Measurements from ENCODE around the gene MTCH1. TPM values are rescaled to one million over a fixed set of nuclear protein-coding genes. Genes with fewer than 3 reads are reported as not detected.
A peak's percentile ranks its signal among the peaks of the same experiment; 100 is the strongest.
"Not testable (repeated sequence)": the region's sequence is repeated elsewhere in the genome, so short reads cannot be mapped to it uniquely, and the experiment has no call there.

The MTCH1 gene
- total RNA-seq, 1 experiment from 2014 or later, result 241 TPM

- H3K27ac ChIP-seq, result no peak overlapping the region
- no peak overlapping the region for H2AFZ ChIP-seq
- H3K4me1 ChIP-seq (replicated peaks; ENCODE audit: insufficient read depth), result no peaks in the 10 kb centered on the region
- intact Hi-C loops (cut with micrococcal nuclease; ENCODE audit: unreplicated experiment), result no loop called here
- no peak overlapping the region for H3K4me3 ChIP-seq
- H3K27me3 ChIP-seq (ENCODE audit: insufficient read depth, low read depth), result peaks cover 3% of the 10 kb centered on the region; the same call in 1 of the 2 replicates
- H3K4me2 ChIP-seq, result no peak overlapping the region
- TF ChIP-seq EZH2 (IDR thresholded peaks at IDR 0.05; ENCODE audit: low read depth), result no peak
- no peak for TF ChIP-seq CTCF (conservative IDR thresholded peaks at IDR 0.05)
- no peaks in the 10 kb centered on the region for H3F3A ChIP-seq (ENCODE audit: insufficient read depth, low read depth)
- CTCF ChIA-PET, result no interaction called here
- peak in 1 of 2 experiments; percentile 17 for DNase-seq
- H3K79me2 ChIP-seq (ENCODE audit: low read depth), result no peaks in the 10 kb centered on the region
- no peaks in the 10 kb centered on the region for H3K36me3 ChIP-seq (ENCODE audit: low read depth)
- H3K9me2 ChIP-seq (ENCODE audit: insufficient read depth), result no peaks in the 10 kb centered on the region
- no peaks in the 10 kb centered on the region for H3K9me3 ChIP-seq (ENCODE audit: insufficient read depth, low read depth)
- POLR2A ChIA-PET (ENCODE audit: unreplicated experiment), result no interaction called here
- no peaks in the 10 kb centered on the region for H4K20me1 ChIP-seq (ENCODE audit: insufficient read depth)
- no TSS peak for BruUV-seq (replicated peaks)
Measured at GRCh38 chr6:36999061-36999750, 13.2 kb upstream of the MTCH1 start.

GRCh38 chr6:36998723-36999038, 12.7 kb upstream of the MTCH1 start:
- ChIA-PET CTCF (no interaction called here), POLR2A (ENCODE audit: unreplicated experiment) (no interaction called here)
- TF ChIP-seq CTCF (conservative IDR thresholded peaks at IDR 0.05), result no peak
- no peak for TF ChIP-seq EZH2 (IDR thresholded peaks at IDR 0.05; ENCODE audit: low read depth)
- intact Hi-C loops (cut with micrococcal nuclease; ENCODE audit: unreplicated experiment), result no loop called here
- no peak for DNase-seq
- no peaks in the 10 kb centered on the region for H3K9me2 ChIP-seq (ENCODE audit: insufficient read depth)
- no peak overlapping the region for H2AFZ ChIP-seq
- H3K4me2 ChIP-seq, result no peak overlapping the region
- H4K20me1 ChIP-seq (ENCODE audit: insufficient read depth), result no peaks in the 10 kb centered on the region
- H3K27ac ChIP-seq, result no peak overlapping the region
- peaks cover 3% of the 10 kb centered on the region; the same call in 1 of the 2 replicates for H3K27me3 ChIP-seq (ENCODE audit: insufficient read depth, low read depth)
- no peaks in the 10 kb centered on the region for H3K4me1 ChIP-seq (replicated peaks; ENCODE audit: insufficient read depth)
- no peaks in the 10 kb centered on the region for H3K36me3 ChIP-seq (ENCODE audit: low read depth)
- no TSS peak for BruUV-seq (replicated peaks)
- no peaks in the 10 kb centered on the region for H3K9me3 ChIP-seq (ENCODE audit: insufficient read depth, low read depth)
- H3K79me2 ChIP-seq (ENCODE audit: low read depth), result no peaks in the 10 kb centered on the region
- H3K4me3 ChIP-seq, result no peak overlapping the region
- H3F3A ChIP-seq (ENCODE audit: insufficient read depth, low read depth), result no peaks in the 10 kb centered on the region

DNA sequence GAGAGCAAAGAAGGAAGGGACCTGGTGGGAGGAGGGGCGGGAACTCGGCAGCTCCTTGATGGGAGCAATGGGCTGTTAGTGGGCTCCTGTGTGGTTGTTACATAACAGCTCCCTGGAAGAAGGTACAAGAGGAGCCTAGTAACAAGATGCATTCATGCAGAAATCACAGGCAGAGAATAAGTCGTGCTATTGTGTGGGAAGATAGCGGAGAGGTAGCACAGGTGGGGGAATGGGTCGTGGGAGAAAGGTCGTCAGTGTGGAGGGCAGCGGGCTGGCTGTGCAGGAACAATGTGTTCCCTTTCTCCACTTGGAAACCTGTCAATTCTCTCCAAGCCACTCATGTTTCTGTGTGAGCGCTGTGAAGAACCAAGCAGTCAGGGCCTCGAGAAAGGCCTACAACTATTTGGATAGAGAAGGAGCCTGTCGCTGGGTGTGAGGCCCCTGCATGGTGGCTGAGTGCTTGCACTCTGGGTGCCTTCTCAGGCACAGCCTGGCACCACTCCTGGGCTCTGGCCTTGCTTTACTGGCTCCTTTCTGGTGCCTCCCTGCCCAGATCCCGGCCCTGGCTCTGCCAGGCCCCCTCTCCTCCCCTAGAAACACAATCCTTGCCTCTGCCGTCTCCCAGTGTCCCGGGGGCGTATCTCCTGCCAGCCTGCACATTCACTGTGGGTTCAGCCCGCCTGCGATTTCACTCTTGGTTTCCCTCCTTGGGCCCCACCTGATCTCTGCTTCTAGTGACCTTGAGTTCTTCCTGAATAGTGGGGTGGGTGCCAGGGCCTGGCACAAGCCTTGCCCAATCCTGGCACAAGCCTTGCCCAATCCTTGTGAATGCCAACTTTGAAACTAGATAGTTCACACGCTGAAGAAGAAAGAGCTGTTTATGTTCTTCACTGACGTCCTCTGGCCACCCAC, 12.1 kb upstream of the MTCH1 start:
- Histone ChIP-seq H4K20me1 (ENCODE audit: insufficient read depth) (no peaks in the 10 kb centered on the region), H3K36me3 (ENCODE audit: low read depth) (no peaks in the 10 kb centered on the region), H3K4me2 (no peak overlapping the region), H3K9me2 (ENCODE audit: insufficient read depth) (no peaks in the 10 kb centered on the region), H3K4me3 (no peak overlapping the region), H2AFZ (no peak overlapping the region), H3K27ac (no peak overlapping the region), H3K27me3 (ENCODE audit: insufficient read depth, low read depth) (peaks cover 3% of the 10 kb centered on the region; the same call in 1 of the 2 replicates), H3K9me3 (ENCODE audit: insufficient read depth, low read depth) (no peaks in the 10 kb centered on the region), H3K79me2 (ENCODE audit: low read depth) (no peaks in the 10 kb centered on the region), H3K4me1 (replicated peaks; ENCODE audit: insufficient read depth) (no peaks in the 10 kb centered on the region), H3F3A (ENCODE audit: insufficient read depth, low read depth) (no peaks in the 10 kb centered on the region)
- ChIA-PET CTCF (no interaction called here), POLR2A (ENCODE audit: unreplicated experiment) (no interaction called here)
- TF ChIP-seq CTCF (conservative IDR thresholded peaks at IDR 0.05), result no peak
- no peak for TF ChIP-seq EZH2 (IDR thresholded peaks at IDR 0.05; ENCODE audit: low read depth)
- BruUV-seq (replicated peaks), result no TSS peak
- intact Hi-C loops (cut with micrococcal nuclease; ENCODE audit: unreplicated experiment), result no loop called here
- DNase-seq, result peak in 1 of 2 experiments; percentile 21

DNA sequence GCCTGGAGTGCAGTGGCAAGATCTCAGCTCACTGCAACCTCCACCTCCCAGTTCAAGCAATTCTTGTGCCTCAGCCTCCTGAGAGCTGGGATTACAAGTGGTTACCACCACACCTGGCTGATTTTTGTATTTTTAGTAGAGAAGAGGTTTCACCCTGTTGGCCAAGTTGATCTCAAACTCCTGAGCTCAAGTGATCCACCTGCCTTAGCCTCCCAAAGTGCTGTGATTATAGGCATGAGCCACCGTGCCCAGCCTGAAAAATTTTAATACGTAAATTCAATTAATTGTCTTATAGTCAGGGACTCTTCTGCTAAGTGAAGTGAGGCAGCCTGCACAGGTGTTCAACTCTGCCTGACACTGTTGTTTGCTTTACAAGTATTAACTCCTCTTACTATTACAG, 4.4 kb upstream of the MTCH1 start:
- H3K27ac ChIP-seq; H3K9me3 ChIP-seq (ENCODE audit: insufficient read depth, low read depth); H2AFZ ChIP-seq; POLR2A ChIA-PET (ENCODE audit: unreplicated experiment); H3K4me2 ChIP-seq; H3K36me3 ChIP-seq (ENCODE audit: low read depth); H3K4me1 ChIP-seq (replicated peaks; ENCODE audit: insufficient read depth); H3K27me3 ChIP-seq (ENCODE audit: insufficient read depth, low read depth); H3K4me3 ChIP-seq; H3K9me2 ChIP-seq (ENCODE audit: insufficient read depth); H3F3A ChIP-seq (ENCODE audit: insufficient read depth, low read depth); intact Hi-C loops (cut with micrococcal nuclease; ENCODE audit: unreplicated experiment); BruUV-seq (replicated peaks); H4K20me1 ChIP-seq (ENCODE audit: insufficient read depth): not testable (repeated sequence)
- DNase-seq, result peak in 1 of 2 experiments; percentile 8
- CTCF ChIA-PET, result interaction anchor here (0.6 kb wide), 1 partner anchor 105 kb away, joined by 3 read pairs; no protein-coding TSS in a partner anchor
- H3K79me2 ChIP-seq (ENCODE audit: low read depth), result peaks cover 13% of the 10 kb centered on the region
